ENCODE data around the gene MRGPRD.
A peak's percentile ranks its signal among the peaks of the same experiment; 100 is the strongest.

MRGPRD gene

DNA sequence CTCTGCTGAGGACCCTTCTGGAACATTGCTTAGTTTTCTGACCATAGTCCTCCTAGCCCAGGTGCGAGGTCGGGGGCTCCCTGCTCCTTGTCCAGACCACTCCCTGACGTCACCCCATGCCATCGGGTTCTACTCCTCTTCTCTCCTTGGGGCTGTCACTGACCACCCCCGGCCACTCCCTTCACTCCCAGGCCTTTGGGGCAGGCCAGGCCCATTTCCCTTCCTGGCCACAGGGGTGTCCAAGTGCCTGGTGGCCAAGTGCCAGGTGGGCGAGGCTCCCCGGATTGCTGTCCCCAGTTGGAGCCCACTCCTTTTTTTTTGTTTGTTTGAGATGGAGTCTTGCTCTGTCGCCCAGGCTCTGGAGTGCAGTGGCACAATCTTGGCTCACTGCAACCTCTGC, 19.5 kb downstream of the MRGPRD start:
- DNase-seq (ENCODE audit: low read depth), result no peak
- TF ChIP-seq, protein P1, sequence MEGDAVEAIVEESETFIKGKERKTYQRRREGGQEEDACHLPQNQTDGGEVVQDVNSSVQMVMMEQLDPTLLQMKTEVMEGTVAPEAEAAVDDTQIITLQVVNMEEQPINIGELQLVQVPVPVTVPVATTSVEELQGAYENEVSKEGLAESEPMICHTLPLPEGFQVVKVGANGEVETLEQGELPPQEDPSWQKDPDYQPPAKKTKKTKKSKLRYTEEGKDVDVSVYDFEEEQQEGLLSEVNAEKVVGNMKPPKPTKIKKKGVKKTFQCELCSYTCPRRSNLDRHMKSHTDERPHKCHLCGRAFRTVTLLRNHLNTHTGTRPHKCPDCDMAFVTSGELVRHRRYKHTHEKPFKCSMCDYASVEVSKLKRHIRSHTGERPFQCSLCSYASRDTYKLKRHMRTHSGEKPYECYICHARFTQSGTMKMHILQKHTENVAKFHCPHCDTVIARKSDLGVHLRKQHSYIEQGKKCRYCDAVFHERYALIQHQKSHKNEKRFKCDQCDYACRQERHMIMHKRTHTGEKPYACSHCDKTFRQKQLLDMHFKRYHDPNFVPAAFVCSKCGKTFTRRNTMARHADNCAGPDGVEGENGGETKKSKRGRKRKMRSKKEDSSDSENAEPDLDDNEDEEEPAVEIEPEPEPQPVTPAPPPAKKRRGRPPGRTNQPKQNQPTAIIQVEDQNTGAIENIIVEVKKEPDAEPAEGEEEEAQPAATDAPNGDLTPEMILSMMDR (IDR thresholded peaks at IDR 0.05; ENCODE audit: insufficient read depth, low read depth, low read length, missing control alignments), result no peak
- no peak overlapping the region for H3K4me3 ChIP-seq (ENCODE audit: low read depth, low read length)

- TF ChIP-seq, protein P1 (IDR thresholded peaks at IDR 0.05; ENCODE audit: insufficient read depth, low read depth, low read length, missing control alignments), result no peak
- no peak overlapping the region for H3K4me3 ChIP-seq (ENCODE audit: low read depth, low read length)
- DNase-seq (ENCODE audit: low read depth), result no peak
Measured at GRCh38 chr11:68960294-68961071, 20.3 kb downstream of the MRGPRD start.

- DNase-seq (ENCODE audit: low read depth), result no peak
- TF ChIP-seq, protein P1 (IDR thresholded peaks at IDR 0.05; ENCODE audit: insufficient read depth, low read depth, low read length, missing control alignments), result no peak
- no peak overlapping the region for H3K4me3 ChIP-seq (ENCODE audit: low read depth, low read length)
Measured at GRCh38 chr11:68959465-68960293, 21.1 kb downstream of the MRGPRD start.

GRCh38 chr11:68958211-68958610, 22.6 kb downstream of the MRGPRD start:
- TF ChIP-seq, protein P1 (IDR thresholded peaks at IDR 0.05; ENCODE audit: insufficient read depth, low read depth, low read length, missing control alignments), result no peak
- DNase-seq (ENCODE audit: low read depth), result no peak
- H3K4me3 ChIP-seq (ENCODE audit: low read depth, low read length), result no peak overlapping the region

- TF ChIP-seq, protein P1 (IDR thresholded peaks at IDR 0.05; ENCODE audit: insufficient read depth, low read depth, low read length, missing control alignments), result no peak
- no peak overlapping the region for H3K4me3 ChIP-seq (ENCODE audit: low read depth, low read length)
- no peak for DNase-seq (ENCODE audit: low read depth)
Measured at GRCh38 chr11:68956547-68957254, 24.1 kb downstream of the MRGPRD start.

DNA sequence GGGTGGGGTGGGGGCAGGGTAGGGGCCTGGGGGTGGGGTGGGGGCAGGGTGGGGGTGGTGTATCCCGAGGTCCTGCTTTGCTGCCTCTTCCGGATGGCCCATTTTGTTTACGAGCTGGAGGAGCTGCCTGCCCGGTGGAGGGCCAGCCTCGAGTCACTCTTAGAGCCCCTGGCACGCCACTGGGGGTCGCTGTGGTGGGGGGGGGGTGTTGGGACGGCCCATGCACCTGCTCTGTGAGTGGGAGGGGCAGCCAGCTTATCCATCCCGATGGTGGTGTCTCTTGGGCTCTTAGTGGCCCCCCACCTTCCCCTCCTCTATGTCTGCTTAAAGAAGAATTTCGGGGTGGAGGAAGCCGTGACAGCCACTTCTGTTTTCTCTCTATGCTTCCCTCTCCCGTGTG, 24.6 kb downstream of the MRGPRD start:
- TF ChIP-seq, protein P1 (IDR thresholded peaks at IDR 0.05; ENCODE audit: insufficient read depth, low read depth, low read length, missing control alignments), result peak; percentile 25
- peak; percentile 24 for DNase-seq (ENCODE audit: low read depth)
- H3K4me3 ChIP-seq (ENCODE audit: low read depth, low read length), result no peak overlapping the region
